NT2/D1 (cell line): ENCODE results near the gene NAA80.
"Not testable (repeated sequence)": the region's sequence is repeated elsewhere in the genome, so short reads cannot be mapped to it uniquely, and the experiment has no call there.

Source experiments
- DNase-seq: peaks from one replicate; pipeline ENCODE4 v3.0.0-alpha.2; 2011; ENCODE audit warnings: low read depth, low spot score
- H3K27me3 ChIP-seq: 2 replicates; pipeline ENCODE4 v1.6.0; 2011; ENCODE audit warnings: mild to moderate bottlenecking; ENCODE audit not compliant: insufficient read length, insufficient read depth
- H3K36me3 ChIP-seq: 2 replicates; pipeline ENCODE4 v1.6.1; 2011; ENCODE audit warnings: mild to moderate bottlenecking, low read length, mixed read lengths; ENCODE audit not compliant: insufficient read depth, insufficient read length
- H3K4me1 ChIP-seq: 2 replicates; pipeline ENCODE4 v1.5.1; 2011; ENCODE audit not compliant: insufficient read depth, insufficient read length
- H3K4me3 ChIP-seq: 2 replicates; pipeline ENCODE4 v1.5.1; 2011; ENCODE audit warnings: low read depth; ENCODE audit not compliant: insufficient read length
- H3K9ac ChIP-seq: 2 replicates; pipeline ENCODE4 v1.6.0; 2011; ENCODE audit warnings: low read depth; ENCODE audit not compliant: insufficient read length
- H3K9me3 ChIP-seq: 2 replicates; pipeline ENCODE4 v1.5.1; 2011; ENCODE audit warnings: mild to moderate bottlenecking, low read length; ENCODE audit not compliant: insufficient read depth
- SUZ12 ChIP-seq: IDR thresholded peaks from 2 replicates; pipeline ENCODE4 v1.6.1; 2011; ENCODE audit not compliant: insufficient read length, insufficient read depth; ENCODE audit errors: extremely low read depth
- YY1 ChIP-seq: IDR thresholded peaks from 2 replicates; pipeline ENCODE4 v1.6.1; 2011; ENCODE audit not compliant: insufficient read length, insufficient read depth
- ZNF274 ChIP-seq: IDR thresholded peaks from 2 replicates; pipeline ENCODE4 v1.6.1; 2011; ENCODE audit warnings: mild to moderate bottlenecking, low read depth, low read length

Gene NAA80

GRCh38 chr3:50265571-50265970 is 33.6 kb downstream of the NAA80 start:
- Histone ChIP-seq H3K9me3 (no peaks in the 10 kb centered on the region), H3K4me3 (no peak overlapping the region), H3K36me3 (peaks cover 9% of the 10 kb centered on the region), H3K9ac (peak overlapping the region; percentile 68), H3K27me3 (no peaks in the 10 kb centered on the region), H3K4me1 (peaks cover 69% of the 10 kb centered on the region)
- TF ChIP-seq YY1 (no peak), SUZ12 (no peak), ZNF274 (no peak)
- no peak for DNase-seq

- Histone ChIP-seq H3K4me1 (peaks cover 65% of the 10 kb centered on the region), H3K9ac (peak overlapping the region; percentile 68)
- no peak for TF ChIP-seq YY1
- TF ChIP-seq ZNF274, result no peak
- no peak for TF ChIP-seq SUZ12
Measured at GRCh38 chr3:50264964-50265485, 34.2 kb downstream of the NAA80 start.

GRCh38 chr3:50264383-50264963 is 34.7 kb downstream of the NAA80 start:
- Histone ChIP-seq H3K9ac (peak overlapping the region; percentile 92), H3K27me3 (no peaks in the 10 kb centered on the region), H3K9me3 (no peaks in the 10 kb centered on the region), H3K4me3 (peak overlapping the region; percentile 1), H3K4me1 (peaks cover 64% of the 10 kb centered on the region), H3K36me3 (peaks cover 6% of the 10 kb centered on the region)
- peak; percentile 99 for DNase-seq
- TF ChIP-seq SUZ12, result no peak
- no peak for TF ChIP-seq ZNF274

More at GRCh38 chr3:50264964-50265485, 34.2 kb downstream of the NAA80 start:
- DNase-seq, result no peak
- Histone ChIP-seq H3K4me3 (no peak overlapping the region), H3K27me3 (no peaks in the 10 kb centered on the region), H3K9me3 (no peaks in the 10 kb centered on the region), H3K36me3 (peaks cover 3% of the 10 kb centered on the region)

- no peak for DNase-seq
- H3K4me3 ChIP-seq, result peak overlapping the region; percentile 1
- peaks cover 13% of the 10 kb centered on the region for H3K36me3 ChIP-seq
- H3K9me3 ChIP-seq, result no peaks in the 10 kb centered on the region
- H3K4me1 ChIP-seq, result peaks cover 67% of the 10 kb centered on the region
- no peaks in the 10 kb centered on the region for H3K27me3 ChIP-seq
- peak overlapping the region; percentile 92 for H3K9ac ChIP-seq
- TF ChIP-seq YY1 (no peak), SUZ12 (no peak), ZNF274 (no peak)
Measured at GRCh38 chr3:50263478-50264382, 35.5 kb downstream of the NAA80 start.

GRCh38 chr3:50262778-50263177 is 36.4 kb downstream of the NAA80 start:
- no peak overlapping the region for H3K4me3 ChIP-seq
- no peak for DNase-seq
- H3K9me3 ChIP-seq, result no peaks in the 10 kb centered on the region
- H3K27me3 ChIP-seq, result no peaks in the 10 kb centered on the region
- H3K9ac ChIP-seq, result peak overlapping the region; percentile 34
- H3K36me3 ChIP-seq, result peaks cover 22% of the 10 kb centered on the region
- TF ChIP-seq SUZ12 (no peak), ZNF274 (no peak), YY1 (no peak)
- H3K4me1 ChIP-seq, result peaks cover 63% of the 10 kb centered on the region

GRCh38 chr3:50262200-50262599 is 37.0 kb downstream of the NAA80 start:
- Histone ChIP-seq H3K4me1 (peaks cover 61% of the 10 kb centered on the region), H3K9ac (peak overlapping the region; percentile 34), H3K36me3 (peaks cover 28% of the 10 kb centered on the region)
- not testable (repeated sequence) for H3K27me3 ChIP-seq, H3K4me3 ChIP-seq, H3K9me3 ChIP-seq, DNase-seq

- Histone ChIP-seq H3K27me3 (no peaks in the 10 kb centered on the region), H3K9me3 (no peaks in the 10 kb centered on the region), H3K4me1 (peaks cover 61% of the 10 kb centered on the region), H3K9ac (peak overlapping the region; percentile 94), H3K4me3 (no peak overlapping the region), H3K36me3 (peaks cover 35% of the 10 kb centered on the region)
- DNase-seq, result no peak
- TF ChIP-seq YY1 (no peak), SUZ12 (no peak), ZNF274 (no peak)
Measured at GRCh38 chr3:50261505-50261904, 37.7 kb downstream of the NAA80 start.
